ENCODE results near the gene SRSF8. TPM values are rescaled to one million over a fixed set of nuclear protein-coding genes. Genes with fewer than 3 reads are reported as not detected.

The SRSF8 gene
- total RNA-seq, 4 donors from 2014 or later = 28.5 to 37.8 (median 33.3) TPM

GRCh38 chr11:95101935-95102334 is 35.2 kb downstream of the SRSF8 start:
- no peaks in the 10 kb centered on the region for H3K9me3 ChIP-seq
- in situ Hi-C loops (cut with MboI; ENCODE audit: low pct_ligation_motif_present in 1 of 4, low pct_unique_long_range_greater_than_20kb in 1 of 4, low sequenced_read_pairs in 3 of 4) = no loop called here
- WGBS, 2 donors (ENCODE audit: low coverage in 1 of 2) = 86 to 100% methylated on average over 1 of the region's 1 CpG
- H3K4me1 ChIP-seq = peaks cover 0 to 34% (median 19%) of the 10 kb centered on the region in 4 donors
- no peak for DNase-seq
- no peak overlapping the region for H3K4me3 ChIP-seq
- no peaks in the 10 kb centered on the region for H3K27me3 ChIP-seq
- H3K27ac ChIP-seq = no peak overlapping the region
- no peak for TF ChIP-seq EP300 (IDR thresholded peaks at IDR 0.05; ENCODE audit: low read depth)
- TF ChIP-seq CTCF (IDR thresholded peaks at IDR 0.05) = no peak
- TF ChIP-seq POLR2AphosphoS5 (IDR thresholded peaks at IDR 0.05) = no peak
- TF ChIP-seq POLR2A (IDR thresholded peaks at IDR 0.05) = no peak
- H3K36me3 ChIP-seq = no peaks in the 10 kb centered on the region
- intact Hi-C loops (cut with DNase I; ENCODE audit: low total_unique reads) = no loop called here

- no peak for TF ChIP-seq EP300 (IDR thresholded peaks at IDR 0.05; ENCODE audit: low read depth)
- no peak for TF ChIP-seq POLR2AphosphoS5 (IDR thresholded peaks at IDR 0.05)
- no peak for TF ChIP-seq POLR2A (IDR thresholded peaks at IDR 0.05)
- no peak for TF ChIP-seq CTCF (IDR thresholded peaks at IDR 0.05)
- 84 to 96% methylated on average over 2 of the region's 2 CpGs for WGBS, 2 donors (ENCODE audit: low coverage in 1 of 2)
- no peaks in the 10 kb centered on the region for H3K27me3 ChIP-seq
- intact Hi-C loops (cut with DNase I; ENCODE audit: low total_unique reads) (no loop called here), in situ Hi-C loops (cut with MboI; ENCODE audit: low pct_ligation_motif_present in 1 of 4, low pct_unique_long_range_greater_than_20kb in 1 of 4, low sequenced_read_pairs in 3 of 4) (no loop called here)
- DNase-seq = no peak
- no peak overlapping the region for H3K27ac ChIP-seq
- no peak overlapping the region for H3K4me3 ChIP-seq
- H3K4me1 ChIP-seq = peaks cover 0 to 38% (median 20%) of the 10 kb centered on the region in 4 donors
- no peaks in the 10 kb centered on the region for H3K9me3 ChIP-seq
- H3K36me3 ChIP-seq = no peaks in the 10 kb centered on the region
Measured at GRCh38 chr11:95102733-95103132, 36.0 kb downstream of the SRSF8 start.

GRCh38 chr11:95103701-95104100 is 37.0 kb downstream of the SRSF8 start:
- Histone ChIP-seq H3K9me3 (no peaks in the 10 kb centered on the region), H3K27ac (no peak overlapping the region), H3K27me3 (no peaks in the 10 kb centered on the region), H3K4me1 (peaks cover 0 to 35% (median 15%) of the 10 kb centered on the region in 4 donors), H3K4me3 (no peak overlapping the region), H3K36me3 (no peaks in the 10 kb centered on the region)
- WGBS, 2 donors (ENCODE audit: low coverage in 1 of 2) = 94% methylated on average over 4 to 5 of the region's 5 CpGs
- no peak for DNase-seq
- TF ChIP-seq EP300 (IDR thresholded peaks at IDR 0.05; ENCODE audit: low read depth) (no peak), CTCF (IDR thresholded peaks at IDR 0.05) (no peak), POLR2A (IDR thresholded peaks at IDR 0.05) (no peak), POLR2AphosphoS5 (IDR thresholded peaks at IDR 0.05) (no peak)
- in situ Hi-C loops (cut with MboI; ENCODE audit: low pct_ligation_motif_present in 1 of 4, low pct_unique_long_range_greater_than_20kb in 1 of 4, low sequenced_read_pairs in 3 of 4) (no loop called here), intact Hi-C loops (cut with DNase I; ENCODE audit: low total_unique reads) (no loop called here)

- H3K4me3 ChIP-seq = no peak overlapping the region
- H3K9me3 ChIP-seq = no peaks in the 10 kb centered on the region
- TF ChIP-seq CTCF (IDR thresholded peaks at IDR 0.05) (no peak), POLR2AphosphoS5 (IDR thresholded peaks at IDR 0.05) (no peak), EP300 (IDR thresholded peaks at IDR 0.05; ENCODE audit: low read depth) (no peak), POLR2A (IDR thresholded peaks at IDR 0.05) (no peak)
- peaks cover 0 to 33% (median 12%) of the 10 kb centered on the region in 4 donors for H3K4me1 ChIP-seq
- no peaks in the 10 kb centered on the region for H3K27me3 ChIP-seq
- 88% methylated on average over 6 of the region's 6 CpGs; no CpG with 5 or more reads in 1 of the 2 donors for WGBS, 2 donors (ENCODE audit: low coverage in 1 of 2)
- DNase-seq = no peak
- in situ Hi-C loops (cut with MboI; ENCODE audit: low pct_ligation_motif_present in 1 of 4, low pct_unique_long_range_greater_than_20kb in 1 of 4, low sequenced_read_pairs in 3 of 4) (no loop called here), intact Hi-C loops (cut with DNase I; ENCODE audit: low total_unique reads) (no loop called here)
- no peak overlapping the region for H3K27ac ChIP-seq
- no peaks in the 10 kb centered on the region for H3K36me3 ChIP-seq
Measured at GRCh38 chr11:95104121-95104830, 37.6 kb downstream of the SRSF8 start.

Measured in transverse colon (tissue), 4 donors.